ENCODE data around the gene NOL12. TPM values are rescaled to one million over a fixed set of nuclear protein-coding genes. Genes with fewer than 3 reads are reported as not detected.

NOL12 gene
- polyA plus RNA-seq, 2 of the 4 experiments (the other 2 are of a cell fraction), result 23.0 to 37.3 TPM

DNA sequence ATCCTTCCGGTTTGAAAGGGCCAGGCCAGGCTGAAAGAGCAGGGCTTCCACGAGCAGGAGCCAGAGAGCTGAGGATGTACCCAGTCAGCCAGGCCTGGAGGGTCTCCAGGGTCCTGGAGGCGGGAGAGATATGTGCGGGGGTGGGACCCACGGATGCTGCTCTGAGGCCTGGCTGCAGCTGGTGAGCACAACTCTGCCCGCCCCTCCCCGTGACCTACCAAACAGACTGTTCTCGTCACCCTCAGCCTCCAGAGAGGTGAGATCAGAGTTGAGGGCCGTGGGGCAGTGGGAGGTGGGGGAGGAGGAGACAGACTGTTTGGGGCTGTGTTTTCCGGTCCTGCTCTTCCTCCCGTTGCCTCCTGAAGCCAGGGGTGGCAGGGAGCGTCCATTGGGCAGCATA, 52.9 kb downstream of the NOL12 start:
- DNase-seq (ENCODE audit: low read depth in 1 of 2, low spot score in 1 of 2) (no peak), ATAC-seq (no peak), FAIRE-seq (no peak)
- WGBS (ENCODE audit: missing lambda C conversion rate), result 80% methylated on average over 1 of the region's 12 CpGs
- Histone ChIP-seq H3K27ac (no peak overlapping the region), H3K4me2 (no peak overlapping the region), H3K4me1 (peaks cover 40% of the 10 kb centered on the region), H3K9me3 (no peaks in the 10 kb centered on the region), H3K4me3 (no peak overlapping the region)
- CTCF ChIA-PET, result no interaction called here
- TF ChIP-seq, protein P1, sequence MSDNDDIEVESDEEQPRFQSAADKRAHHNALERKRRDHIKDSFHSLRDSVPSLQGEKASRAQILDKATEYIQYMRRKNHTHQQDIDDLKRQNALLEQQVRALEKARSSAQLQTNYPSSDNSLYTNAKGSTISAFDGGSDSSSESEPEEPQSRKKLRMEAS (IDR thresholded peaks at IDR 0.05), result no peak
- TF ChIP-seq ZSCAN20 (CRISPR knock-in tag; IDR thresholded peaks at IDR 0.05), result no peak
- TF ChIP-seq JUN (IDR thresholded peaks at IDR 0.05), result no peak
- no peak for TF ChIP-seq JUNB (IDR thresholded peaks at IDR 0.05)
- TF ChIP-seq, protein P2, sequence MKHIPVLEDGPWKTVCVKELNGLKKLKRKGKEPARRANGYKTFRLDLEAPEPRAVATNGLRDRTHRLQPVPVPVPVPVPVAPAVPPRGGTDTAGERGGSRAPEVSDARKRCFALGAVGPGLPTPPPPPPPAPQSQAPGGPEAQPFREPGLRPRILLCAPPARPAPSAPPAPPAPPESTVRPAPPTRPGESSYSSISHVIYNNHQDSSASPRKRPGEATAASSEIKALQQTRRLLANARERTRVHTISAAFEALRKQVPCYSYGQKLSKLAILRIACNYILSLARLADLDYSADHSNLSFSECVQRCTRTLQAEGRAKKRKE (CRISPR knock-in tag; IDR thresholded peaks at IDR 0.05; ENCODE audit: low read depth), result no peak
- no peak for TF ChIP-seq EP300 (IDR thresholded peaks at IDR 0.05)
- TF ChIP-seq HEYL (CRISPR knock-in tag; IDR thresholded peaks at IDR 0.05), result no peak
- no peak for TF ChIP-seq NR3C1 (IDR thresholded peaks at IDR 0.05)
- no peak for TF ChIP-seq RAD21 (conservative IDR thresholded peaks at IDR 0.05 in 1 of 2, IDR thresholded peaks at IDR 0.05 in 1 of 2)
- no peak for TF ChIP-seq FOSL2 (IDR thresholded peaks at IDR 0.05)
- TF ChIP-seq FOSL2 (CRISPR knock-in tag; IDR thresholded peaks at IDR 0.05), result no peak
- TF ChIP-seq FOSB (CRISPR knock-in tag; IDR thresholded peaks at IDR 0.05), result no peak
- POLR2A ChIA-PET, result no interaction called here

DNA sequence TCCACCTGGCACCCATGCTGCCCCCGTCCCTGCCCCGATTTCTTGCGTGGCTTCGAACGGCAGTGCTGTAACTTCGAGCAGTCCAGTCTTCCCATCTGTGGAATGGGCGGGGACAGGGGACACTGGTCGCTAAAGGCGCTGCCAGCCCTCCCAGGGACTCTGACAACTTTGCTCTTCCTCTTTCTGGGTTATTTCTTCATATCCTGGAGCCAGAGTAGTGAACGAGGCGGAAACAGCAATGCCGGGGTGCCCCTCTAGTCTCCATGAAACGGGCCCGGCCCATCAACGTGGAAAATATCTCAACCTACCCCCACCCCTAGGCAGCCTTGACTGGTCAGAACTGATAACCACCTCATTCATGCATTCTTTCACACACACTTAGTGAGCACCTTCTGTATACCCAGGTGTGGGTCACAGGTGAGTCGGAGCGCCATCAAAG, 53.5 kb downstream of the NOL12 start:
- no peak for TF ChIP-seq EHF (CRISPR knock-in tag; IDR thresholded peaks at IDR 0.05)
- TF ChIP-seq EHMT2 (IDR thresholded peaks at IDR 0.05; ENCODE audit: low read depth), result no peak
- TF ChIP-seq NFE2L2 (conservative IDR thresholded peaks at IDR 0.05; ENCODE audit: low read length), result no peak
- no peak for TF ChIP-seq HDAC2 (IDR thresholded peaks at IDR 0.05)
- TF ChIP-seq ESRRA (IDR thresholded peaks at IDR 0.05; ENCODE audit: borderline replicate concordance, low read length), result no peak
- no peak for TF ChIP-seq HOXB13 (CRISPR knock-in tag; IDR thresholded peaks at IDR 0.05; ENCODE audit: low read depth)
- TF ChIP-seq CHD4 (IDR thresholded peaks at IDR 0.05; ENCODE audit: borderline replicate concordance), result no peak
- no peak for TF ChIP-seq RFX5 (IDR thresholded peaks at IDR 0.05)
- TF ChIP-seq RNF2 (IDR thresholded peaks at IDR 0.05; ENCODE audit: borderline replicate concordance, low read depth), result no peak
- TF ChIP-seq HES2 (IDR thresholded peaks at IDR 0.05), result no peak
- TF ChIP-seq, protein P2 (CRISPR knock-in tag; IDR thresholded peaks at IDR 0.05; ENCODE audit: low read depth), result no peak
- no peak for TF ChIP-seq HOXA7 (CRISPR knock-in tag; IDR thresholded peaks at IDR 0.05)
- no peak for TF ChIP-seq RAD21 (conservative IDR thresholded peaks at IDR 0.05 in 1 of 2, IDR thresholded peaks at IDR 0.05 in 1 of 2)
- TF ChIP-seq, protein P3, sequence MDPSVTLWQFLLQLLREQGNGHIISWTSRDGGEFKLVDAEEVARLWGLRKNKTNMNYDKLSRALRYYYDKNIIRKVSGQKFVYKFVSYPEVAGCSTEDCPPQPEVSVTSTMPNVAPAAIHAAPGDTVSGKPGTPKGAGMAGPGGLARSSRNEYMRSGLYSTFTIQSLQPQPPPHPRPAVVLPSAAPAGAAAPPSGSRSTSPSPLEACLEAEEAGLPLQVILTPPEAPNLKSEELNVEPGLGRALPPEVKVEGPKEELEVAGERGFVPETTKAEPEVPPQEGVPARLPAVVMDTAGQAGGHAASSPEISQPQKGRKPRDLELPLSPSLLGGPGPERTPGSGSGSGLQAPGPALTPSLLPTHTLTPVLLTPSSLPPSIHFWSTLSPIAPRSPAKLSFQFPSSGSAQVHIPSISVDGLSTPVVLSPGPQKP (IDR thresholded peaks at IDR 0.05; ENCODE audit: low read depth, low read length), result no peak
- no peak for TF ChIP-seq BHLHE40 (IDR thresholded peaks at IDR 0.05; ENCODE audit: low read depth, low read length)
- TF ChIP-seq CBX2 (IDR thresholded peaks at IDR 0.05; ENCODE audit: borderline replicate concordance, low read depth), result no peak
- TF ChIP-seq CHD2 (IDR thresholded peaks at IDR 0.05; ENCODE audit: low read length, partially characterized antibody), result no peak
- no peak for TF ChIP-seq HOXB5 (CRISPR knock-in tag; IDR thresholded peaks at IDR 0.05)
- TF ChIP-seq TFCP2L1 (CRISPR knock-in tag; IDR thresholded peaks at IDR 0.05), result no peak
- ChIA-PET CTCF (no interaction called here), POLR2A (no interaction called here)
- Histone ChIP-seq H3K4me2 (no peak overlapping the region), H3K4me1 (peaks cover 46% of the 10 kb centered on the region), H3K9me3 (no peaks in the 10 kb centered on the region), H3K4me3 (no peak overlapping the region), H3K27ac (no peak overlapping the region)
- 89% methylated on average over 17 of the region's 17 CpGs for WGBS (ENCODE audit: missing lambda C conversion rate)
- ATAC-seq (no peak), DNase-seq (ENCODE audit: low read depth in 1 of 2, low spot score in 1 of 2) (no peak), FAIRE-seq (no peak)
